HG03039 (cell line): ENCODE data around the gene FADS3.

Experiments
- ATAC-seq: cut with Tn5 transposase; IDR thresholded peaks from one replicate; pipeline ENCODE4 v1.9.1; 2021; ENCODE audit warnings: mild to moderate bottlenecking, moderate library complexity; ENCODE audit not compliant: unreplicated experiment

The FADS3 gene

GRCh38 chr11:61862714-61863547, 28.4 kb downstream of the FADS3 start:
- ATAC-seq: no peak

- no peak for ATAC-seq
These were observed 29.7 kb downstream of the FADS3 start for GRCh38 chr11:61861634-61862033.

GRCh38 chr11:61860054-61860903, 31.1 kb downstream of the FADS3 start:
- ATAC-seq: no peak

- no peak for ATAC-seq
These were observed 35.2 kb downstream of the FADS3 start for GRCh38 chr11:61855939-61856680.

- ATAC-seq: no peak
These were observed 36.2 kb downstream of the FADS3 start for GRCh38 chr11:61854966-61855714.

- ATAC-seq: no peak
These were observed 37.0 kb downstream of the FADS3 start for GRCh38 chr11:61854206-61854895.

- ATAC-seq: no peak
These were observed 37.6 kb downstream of the FADS3 start for GRCh38 chr11:61853698-61854169.

GRCh38 chr11:61851900-61852295, 39.4 kb downstream of the FADS3 start:
- ATAC-seq: no peak

- ATAC-seq: no peak
These were observed 40.0 kb downstream of the FADS3 start for GRCh38 chr11:61851113-61851899.

GRCh38 chr11:61850687-61851086, 40.7 kb downstream of the FADS3 start:
- ATAC-seq: no peak

GRCh38 chr11:61848631-61849030, 42.7 kb downstream of the FADS3 start:
- ATAC-seq: no peak

GRCh38 chr11:61847914-61848581, 43.3 kb downstream of the FADS3 start:
- no peak for ATAC-seq

- ATAC-seq: no peak
These were observed 44.9 kb downstream of the FADS3 start for GRCh38 chr11:61846362-61847020.

- no peak for ATAC-seq
These were observed 46.3 kb downstream of the FADS3 start for GRCh38 chr11:61844909-61845565.

GRCh38 chr11:61842528-61842820, 48.9 kb downstream of the FADS3 start:
- no peak for ATAC-seq

GRCh38 chr11:61841636-61842527, 49.5 kb downstream of the FADS3 start:
- no peak for ATAC-seq

GRCh38 chr11:61840371-61840770, 51.0 kb downstream of the FADS3 start:
- ATAC-seq: no peak
